G401.6 (cell line): ENCODE results near the gene PHACTR1.
"Not testable (repeated sequence)": the region's sequence is repeated elsewhere in the genome, so short reads cannot be mapped to it uniquely, and the experiment has no call there.

Experiments used
- FAIRE-seq: peaks from 2 replicates; lab custom pipeline; 2012; peaks lifted over from hg19 to GRCh38; lab: Jason Lieb, UNC

Gene PHACTR1

DNA sequence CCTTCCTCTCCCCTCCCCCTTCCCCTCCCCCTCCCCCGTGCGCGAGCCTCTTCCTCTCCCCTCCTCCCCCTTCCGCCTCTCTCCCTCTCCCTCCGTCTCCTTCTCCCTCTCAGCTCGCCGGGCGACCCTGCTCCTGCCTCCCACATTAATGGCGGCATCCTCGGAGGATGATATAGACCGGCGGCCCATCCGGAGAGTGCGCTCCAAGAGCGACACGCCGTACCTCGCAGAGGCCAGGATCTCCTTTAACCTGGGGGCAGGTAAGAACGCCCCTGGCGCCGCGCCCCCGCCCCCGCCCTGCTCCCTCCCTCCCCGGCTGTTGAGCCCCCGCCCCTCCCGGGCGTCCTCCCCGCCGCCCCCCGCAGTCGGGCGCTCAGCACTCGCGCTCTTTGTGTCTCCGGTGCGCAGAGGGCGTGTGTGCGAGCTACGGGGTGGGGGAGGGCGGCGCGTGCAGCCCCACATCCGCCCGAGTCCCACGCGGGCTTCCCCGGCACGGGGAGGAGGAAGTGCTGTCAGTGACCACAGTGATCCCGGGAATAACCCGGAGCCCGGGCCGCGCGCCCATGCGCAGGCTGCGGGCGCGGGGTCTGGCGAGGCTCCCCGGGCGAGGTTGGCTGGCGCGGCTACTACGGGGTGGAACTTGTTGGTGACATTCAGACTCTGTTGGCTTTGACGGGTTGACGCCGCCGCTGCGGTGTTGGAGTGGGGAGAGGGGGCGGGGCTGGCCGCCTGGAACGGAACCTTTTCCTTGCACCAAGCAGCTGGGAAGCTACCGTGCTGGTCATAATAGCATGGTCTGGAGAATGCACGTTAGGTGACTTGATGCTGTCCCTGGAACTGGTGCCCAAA, 33.2 kb downstream of the PHACTR1 start:
- no peak for FAIRE-seq

DNA sequence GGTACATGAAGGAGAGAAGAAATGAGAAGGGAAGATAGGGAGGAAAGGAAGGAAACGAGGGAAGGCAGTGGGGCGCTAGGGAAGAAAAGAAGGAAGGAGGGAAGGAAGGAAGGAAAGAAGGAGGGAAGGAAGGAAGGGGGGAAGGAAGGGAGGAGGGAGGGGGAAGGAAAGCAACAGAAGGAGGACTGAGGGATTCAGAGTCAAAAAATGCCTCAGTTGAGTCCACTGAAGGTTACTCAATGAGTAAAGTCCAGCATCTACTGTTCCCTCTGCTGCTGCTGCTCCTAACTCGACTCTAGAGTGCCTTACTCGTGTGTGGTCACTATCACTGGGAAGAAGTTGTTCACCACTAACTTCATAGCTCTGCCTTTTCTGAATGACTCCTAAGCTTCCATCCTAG, 33.8 kb downstream of the PHACTR1 start:
- FAIRE-seq = no peak

DNA sequence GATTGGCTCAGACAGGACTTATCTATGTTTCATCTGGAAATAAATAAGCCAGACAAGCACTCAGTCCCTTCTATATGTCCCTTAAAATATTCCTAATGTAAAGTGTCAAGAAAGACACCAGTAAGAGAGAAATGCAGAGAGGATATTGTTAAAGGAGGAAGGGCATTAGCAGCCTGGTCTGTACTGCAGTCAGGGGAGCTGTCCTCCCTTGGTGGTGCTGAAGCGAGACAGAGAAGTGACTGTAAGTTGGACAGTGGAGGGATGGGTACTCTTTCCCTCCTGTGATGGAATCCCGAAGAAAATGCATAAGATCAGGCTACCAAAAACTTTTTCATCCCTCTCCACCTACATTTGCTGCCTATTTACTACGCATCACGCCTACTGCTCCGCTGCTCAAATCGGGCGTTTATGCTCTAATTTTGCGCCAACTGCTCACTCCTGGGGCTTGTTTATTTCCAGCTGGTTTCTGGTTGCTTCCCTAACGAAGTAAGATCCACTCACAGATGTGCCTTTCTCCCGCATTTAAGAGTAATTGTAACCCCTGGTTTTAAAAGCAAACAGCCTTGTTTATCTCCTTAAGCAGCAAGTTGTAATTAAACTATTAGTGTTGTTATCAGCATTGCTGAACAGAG, 35.2 kb downstream of the PHACTR1 start:
- FAIRE-seq = no peak

DNA sequence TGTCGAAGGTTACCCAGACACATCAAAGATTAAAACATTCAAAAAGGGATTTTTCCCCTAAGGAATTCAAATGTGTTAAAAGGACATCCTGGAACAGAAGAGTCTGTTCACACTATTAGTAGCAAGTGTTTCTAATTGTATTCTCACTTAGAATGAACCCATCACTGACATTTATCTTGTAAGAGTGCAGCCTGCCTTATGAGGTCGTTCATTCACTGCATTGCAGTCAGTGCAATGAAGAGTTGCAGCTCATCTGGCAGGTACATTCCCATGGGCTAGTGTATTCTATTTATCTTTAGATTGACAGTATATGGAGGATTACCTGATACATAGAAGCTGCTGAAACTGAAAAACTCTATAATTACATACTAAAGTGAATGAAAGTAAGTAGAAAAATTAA, 36.5 kb downstream of the PHACTR1 start:
- no peak for FAIRE-seq

DNA sequence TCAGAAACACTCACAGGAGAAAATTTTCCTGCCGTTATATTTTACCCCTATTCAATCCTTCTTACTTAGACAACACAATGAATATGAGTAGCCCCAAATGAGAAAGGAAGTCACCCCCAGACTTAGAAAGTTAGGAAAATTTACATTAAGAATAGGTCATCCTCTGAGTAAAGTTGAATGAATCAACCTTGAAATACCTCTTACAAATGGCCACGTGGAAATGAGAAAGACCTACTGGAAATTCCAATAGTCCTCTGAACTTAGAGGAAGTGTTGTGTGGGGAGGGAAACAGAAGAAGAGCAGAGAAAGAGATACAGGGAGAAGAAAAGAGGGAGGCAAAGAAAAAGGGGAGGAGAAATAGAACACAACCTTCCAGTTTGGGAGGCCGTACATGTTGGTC, 43.7 kb downstream of the PHACTR1 start:
- no peak for FAIRE-seq

DNA sequence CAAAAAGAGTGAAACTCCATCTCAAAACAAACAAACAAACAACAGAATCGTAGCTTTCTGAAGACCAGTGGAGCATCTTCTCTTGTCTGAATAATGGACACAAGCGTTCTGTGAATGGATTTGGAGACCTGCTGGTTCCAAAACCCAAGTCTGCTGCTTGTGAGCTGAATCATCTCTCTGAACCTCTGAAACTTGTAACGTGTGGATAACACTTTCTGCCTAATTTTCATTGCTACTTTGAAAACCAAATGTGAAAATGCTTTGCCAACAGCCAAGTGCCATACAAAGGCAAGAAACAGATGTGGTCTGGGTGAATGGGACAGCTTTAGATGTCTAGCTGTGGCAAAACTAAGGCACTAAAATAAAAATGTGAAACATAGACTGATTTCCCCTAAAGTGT, 44.3 kb downstream of the PHACTR1 start:
- no peak for FAIRE-seq

DNA sequence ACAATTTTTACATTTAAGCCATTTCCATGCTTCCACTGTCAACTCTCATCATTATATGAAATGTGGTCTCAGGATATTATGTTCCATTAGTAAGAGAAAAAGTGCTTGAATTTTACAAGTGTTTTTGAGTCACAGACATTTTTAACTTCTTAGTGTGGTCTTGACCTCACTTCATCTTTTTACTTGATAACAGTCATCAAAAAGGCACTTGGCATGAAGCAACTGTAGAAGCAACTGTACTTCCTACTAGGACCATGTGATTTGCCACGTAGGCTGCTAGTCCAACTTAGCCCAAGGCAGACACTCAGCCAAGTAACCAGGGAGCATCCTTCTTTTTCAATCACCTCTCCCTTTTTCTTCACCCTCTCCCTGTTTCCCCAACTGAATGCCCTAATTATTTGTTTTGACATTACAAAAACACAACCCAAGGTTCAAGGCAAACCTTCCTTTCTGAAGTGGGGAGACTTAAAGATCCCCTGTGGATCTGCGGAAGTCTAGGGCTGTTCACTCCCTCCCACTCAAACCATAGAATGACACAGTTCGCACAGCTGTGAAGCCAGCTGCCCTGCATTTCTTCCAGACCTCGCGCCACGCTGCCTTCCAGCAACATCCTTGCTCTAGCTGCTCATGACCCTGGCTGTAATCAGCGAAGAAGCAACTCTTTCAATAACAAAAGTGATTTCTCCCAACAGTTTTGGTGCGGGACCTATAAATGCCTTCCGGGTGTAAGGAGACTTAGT, 45.0 kb downstream of the PHACTR1 start:
- no peak for FAIRE-seq

DNA sequence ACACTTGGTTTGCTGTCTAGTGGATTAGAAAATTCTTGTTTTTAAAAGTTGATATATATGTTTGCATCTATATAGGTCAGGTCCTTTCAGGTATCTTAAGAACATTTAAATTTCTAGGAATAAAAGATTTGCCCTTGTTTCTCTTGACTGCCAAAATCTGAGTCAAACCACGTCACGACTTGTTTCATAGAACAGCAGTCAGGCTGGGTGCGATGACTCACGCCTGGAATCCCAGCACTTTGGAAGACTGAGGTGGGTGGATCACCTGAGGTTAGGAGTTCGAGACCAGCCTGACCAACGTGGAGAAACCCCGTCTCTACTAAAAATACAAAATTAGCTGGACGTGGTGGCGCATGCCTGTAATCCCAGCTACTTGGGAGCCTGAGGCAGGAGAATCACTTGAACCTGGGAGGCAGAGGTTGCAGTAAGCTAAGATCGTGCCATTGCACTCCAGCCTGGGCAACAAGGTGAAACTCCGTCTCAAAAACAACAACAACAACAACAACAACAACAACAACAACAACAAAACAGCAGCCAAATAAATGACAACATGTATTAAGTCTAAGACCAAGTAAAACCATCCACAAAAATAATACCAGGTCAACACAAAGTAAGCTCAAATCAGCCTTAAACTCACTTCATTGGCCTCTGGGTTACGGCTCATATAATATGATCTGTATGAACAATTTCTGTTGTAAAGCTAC, 46.3 kb downstream of the PHACTR1 start:
- FAIRE-seq = not testable (repeated sequence)

DNA sequence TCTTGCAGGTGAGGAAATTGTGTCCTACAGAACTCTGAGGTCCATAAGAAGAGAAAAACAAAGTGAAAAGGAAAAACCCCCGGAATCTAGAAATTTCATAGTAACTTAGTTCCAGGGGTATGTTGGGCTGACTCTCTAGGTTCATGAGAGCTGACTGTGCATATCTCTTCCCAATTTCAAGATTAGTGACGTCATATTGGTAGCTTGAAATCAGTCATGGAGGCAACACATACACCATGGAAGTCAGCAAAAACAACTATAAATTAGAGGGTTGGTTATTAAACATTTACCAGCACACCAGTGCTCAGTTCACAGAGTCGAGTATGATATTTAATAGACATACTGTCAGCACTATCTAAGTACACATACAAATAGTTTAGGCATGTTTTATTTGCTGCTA, 49.8 kb downstream of the PHACTR1 start:
- no peak for FAIRE-seq

DNA sequence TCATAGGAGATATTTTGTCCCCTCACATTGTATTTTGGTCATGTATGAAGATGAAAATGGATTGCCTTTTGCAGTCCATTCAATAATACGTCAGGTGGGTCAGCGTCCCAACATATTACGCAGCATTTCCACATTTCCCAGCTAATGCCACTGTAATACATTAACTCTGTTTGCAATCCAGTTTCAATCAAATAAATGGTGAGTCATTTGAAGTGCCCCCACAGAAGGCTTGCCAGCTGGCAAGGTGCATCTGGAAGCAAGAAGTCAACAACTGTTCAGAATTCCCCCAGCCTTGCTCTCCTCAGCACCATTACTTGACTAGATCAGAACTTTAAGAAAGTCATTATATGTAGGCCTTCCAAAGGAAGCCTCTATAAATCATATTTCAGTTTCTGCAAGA, 50.4 kb downstream of the PHACTR1 start:
- no peak for FAIRE-seq

DNA sequence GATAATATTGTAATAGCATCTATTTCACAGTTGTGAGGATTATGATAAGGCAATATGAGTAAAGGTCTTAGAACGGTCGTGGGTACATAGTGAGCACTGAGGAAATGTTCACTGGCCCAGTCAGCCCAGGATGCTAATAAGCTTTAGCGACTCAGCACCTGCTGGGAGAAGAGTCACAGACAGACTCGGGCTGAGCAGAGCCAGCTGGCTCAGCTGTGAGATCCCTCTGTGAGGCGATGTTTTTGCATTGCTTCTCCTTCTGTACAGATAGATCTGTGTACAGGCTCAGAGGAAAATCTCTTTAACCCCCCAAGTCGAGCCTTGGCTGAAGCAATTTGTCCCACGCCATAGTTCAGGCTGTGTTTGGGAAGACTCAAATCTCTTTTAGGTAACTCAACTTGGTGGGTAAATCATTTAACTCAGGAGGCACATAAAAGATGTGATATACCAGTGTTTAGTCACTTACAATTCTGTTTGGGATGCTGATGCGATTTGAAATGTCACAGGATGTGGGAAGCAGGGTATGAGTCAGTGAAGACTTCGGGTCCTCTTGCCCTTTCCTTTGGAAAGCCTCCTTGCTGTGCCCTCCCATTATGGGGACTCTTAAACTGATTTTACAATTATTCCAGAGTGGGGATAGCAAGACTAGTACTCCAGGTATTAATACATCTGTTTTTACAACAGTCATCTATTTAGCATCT, 53.1 kb downstream of the PHACTR1 start:
- FAIRE-seq = no peak

DNA sequence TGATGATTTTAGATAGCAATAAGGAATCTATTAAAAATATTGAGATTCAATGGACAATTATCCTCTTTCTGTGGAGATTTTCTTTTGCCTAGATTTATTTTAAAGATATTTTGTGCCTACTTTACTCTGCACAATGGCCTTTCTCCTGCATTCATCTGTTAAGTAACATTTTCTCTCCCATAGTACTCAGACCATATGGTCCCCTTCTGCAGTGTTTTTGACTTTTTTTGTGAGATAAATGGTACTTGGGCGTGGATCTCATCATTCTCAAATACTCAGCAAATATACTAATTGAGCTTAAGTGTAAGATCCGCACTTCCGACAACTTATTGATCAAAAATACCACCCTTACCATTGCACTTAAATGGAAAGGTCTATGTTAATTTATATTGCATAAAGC, 55.8 kb downstream of the PHACTR1 start:
- no peak for FAIRE-seq

DNA sequence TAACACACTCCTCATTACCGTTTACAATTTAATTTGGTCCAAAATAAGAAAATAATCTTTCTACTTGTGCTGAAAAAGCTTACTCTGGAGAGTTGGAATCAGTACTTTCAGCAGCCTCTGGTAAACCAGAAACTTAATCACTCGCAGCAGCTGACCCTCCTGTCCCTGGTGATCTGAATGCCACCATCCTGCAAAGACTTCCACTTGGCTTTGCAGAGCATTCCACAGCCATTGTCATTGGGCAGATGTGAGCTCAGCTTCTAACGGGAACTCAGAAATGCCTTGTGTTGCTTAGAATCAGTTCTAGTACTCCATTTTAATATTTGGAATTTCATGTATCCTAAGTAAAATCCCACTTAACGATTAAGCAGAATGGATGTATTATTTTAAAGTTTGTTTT, 59.7 kb downstream of the PHACTR1 start:
- no peak for FAIRE-seq

DNA sequence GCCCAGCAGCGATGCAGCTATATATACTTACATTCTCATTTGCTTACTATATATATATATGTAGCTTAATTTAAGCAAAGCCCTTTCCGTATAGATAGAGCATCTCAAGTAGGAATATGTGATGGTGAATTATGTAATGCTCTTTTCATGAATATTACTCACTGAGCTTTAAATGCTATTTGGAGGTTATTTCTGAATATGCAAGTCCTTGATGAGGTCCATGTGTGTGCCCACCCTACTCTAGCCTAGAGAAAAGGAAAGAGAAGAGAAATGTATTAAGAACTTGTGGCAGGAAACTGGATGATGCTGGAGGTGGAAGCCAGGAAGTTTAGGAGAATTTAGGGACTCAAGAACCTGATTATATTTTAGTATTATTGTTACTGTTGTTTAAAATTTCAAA, 63.2 kb downstream of the PHACTR1 start:
- no peak for FAIRE-seq

DNA sequence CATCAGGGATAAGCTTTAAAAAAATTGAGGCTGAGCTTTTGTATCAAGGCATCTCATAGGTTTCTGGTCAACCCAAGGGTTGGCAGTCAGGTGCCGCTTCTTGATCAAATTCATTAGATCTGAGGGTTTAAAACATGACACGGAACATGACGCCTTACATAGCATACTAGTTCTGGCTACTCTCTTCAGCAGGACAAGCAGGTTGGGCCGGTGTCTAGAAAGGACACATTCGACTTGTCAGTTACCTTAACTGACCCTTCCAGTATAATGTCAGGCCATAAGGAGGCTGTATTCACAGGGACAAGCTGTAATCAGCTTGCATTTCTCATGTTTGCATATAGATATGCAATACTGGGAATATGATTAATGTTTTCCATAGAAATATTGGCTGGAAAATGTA, 65.6 kb downstream of the PHACTR1 start:
- FAIRE-seq = no peak

DNA sequence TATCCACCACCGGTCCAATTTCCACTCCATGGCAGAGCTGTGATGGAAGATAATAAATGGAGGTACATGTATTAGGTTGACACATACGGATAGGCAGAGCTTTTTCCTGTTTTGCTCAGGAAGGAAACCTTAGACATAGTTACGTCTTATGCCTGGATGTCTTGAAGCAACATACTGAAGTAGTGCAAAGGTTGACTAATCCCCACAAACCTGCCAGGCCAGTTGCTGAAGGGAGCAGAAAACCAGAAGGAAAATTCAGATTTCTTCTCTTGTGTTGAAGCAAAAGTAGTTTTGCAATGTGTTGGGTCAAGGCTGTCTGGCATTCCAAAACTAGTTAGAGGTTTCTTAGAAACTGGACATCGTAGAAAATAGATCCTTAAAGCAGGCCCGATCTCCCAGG, 68.7 kb downstream of the PHACTR1 start:
- no peak for FAIRE-seq

DNA sequence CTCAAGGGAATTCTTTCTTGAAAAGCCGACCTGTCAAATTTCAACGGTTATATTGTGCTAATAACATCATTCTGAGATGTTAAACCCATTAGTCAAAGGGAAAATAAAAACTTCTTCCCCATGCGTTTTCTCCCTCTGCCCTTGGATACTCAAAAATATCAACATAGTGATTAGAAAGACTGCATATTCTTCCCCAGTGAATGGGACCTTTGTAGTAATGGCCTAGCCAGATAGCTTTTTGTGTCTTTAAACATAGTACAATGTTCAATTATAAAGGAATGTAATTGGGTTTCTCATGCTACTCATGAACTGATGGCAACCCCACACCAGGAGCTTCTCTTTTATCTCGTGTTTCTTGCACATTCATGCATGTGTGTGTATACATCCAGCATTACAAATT, 69.4 kb downstream of the PHACTR1 start:
- no peak for FAIRE-seq

DNA sequence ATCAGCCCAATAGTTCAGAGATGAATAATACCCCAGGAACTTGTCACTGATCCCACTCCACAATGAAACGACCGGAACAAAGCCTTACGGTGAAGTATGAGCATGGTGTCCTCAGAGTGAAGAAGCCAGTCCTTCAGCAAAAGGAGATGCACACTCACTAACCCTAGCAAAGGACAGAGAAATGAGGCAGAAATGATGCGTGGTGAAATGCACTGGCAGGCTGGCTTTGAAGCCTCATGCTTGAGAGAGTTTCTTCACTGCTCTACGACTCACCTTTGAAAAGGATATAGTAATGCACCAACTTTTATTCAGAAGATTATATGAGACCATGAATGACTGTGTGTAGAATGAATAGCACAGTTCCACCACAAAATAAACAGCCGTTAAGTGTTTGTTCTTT, 74.8 kb downstream of the PHACTR1 start:
- FAIRE-seq = no peak

DNA sequence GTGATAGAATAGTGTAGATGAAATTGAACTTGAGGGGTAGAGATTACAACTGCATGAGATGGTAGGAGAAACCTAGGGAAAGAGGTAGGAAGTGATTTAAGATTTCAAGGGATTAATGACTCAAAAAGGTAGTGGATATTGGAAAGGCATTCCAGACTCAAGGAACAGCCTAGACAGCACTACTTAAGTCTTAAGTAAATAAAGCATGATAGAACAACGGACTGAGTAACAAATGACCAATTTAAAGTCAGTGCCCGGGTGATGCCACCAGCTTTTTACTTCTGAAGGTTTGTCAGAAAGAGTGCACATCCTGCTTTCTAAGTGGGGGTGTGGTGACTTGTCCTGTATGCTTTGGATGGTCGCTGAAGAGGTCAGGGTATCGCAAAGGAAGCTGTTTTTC, 81.8 kb downstream of the PHACTR1 start:
- no peak for FAIRE-seq

DNA sequence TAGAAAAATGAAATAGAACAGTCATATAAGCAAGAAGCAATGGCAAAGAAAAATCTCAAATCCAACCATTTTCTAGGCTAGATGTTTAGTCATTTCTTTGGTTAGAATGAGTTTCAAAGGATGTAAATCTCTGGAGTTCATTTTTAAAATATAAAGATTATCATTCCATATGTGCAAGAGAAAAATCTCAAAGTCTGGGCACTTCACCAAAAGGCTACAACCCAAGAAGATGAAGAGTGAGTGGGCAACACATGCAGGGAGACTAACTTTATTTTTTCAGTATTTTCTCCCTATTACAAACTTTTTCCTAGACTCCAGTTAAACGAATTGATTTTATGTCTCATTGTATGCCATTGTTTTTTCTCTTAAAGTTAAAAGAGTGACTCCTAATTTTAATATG, 83.6 kb downstream of the PHACTR1 start:
- no peak for FAIRE-seq

DNA sequence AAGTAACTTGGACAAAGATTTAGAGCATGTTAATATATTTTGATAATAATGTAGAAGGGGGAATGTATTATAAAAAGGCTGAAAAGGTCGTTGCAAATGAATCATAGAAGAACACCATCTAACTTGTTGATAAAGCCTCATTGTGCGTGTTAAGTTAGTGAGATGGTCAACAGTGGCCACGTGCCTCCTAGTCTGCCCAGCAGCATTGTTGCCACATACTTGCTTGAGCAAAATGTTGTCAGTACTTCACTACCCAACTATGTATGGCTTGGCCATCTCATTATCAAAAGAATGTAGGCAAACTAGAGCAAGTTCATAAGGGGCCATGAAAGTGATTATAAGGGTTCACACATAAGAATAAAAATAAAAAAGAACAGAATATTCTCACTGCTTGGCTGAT, 84.6 kb downstream of the PHACTR1 start:
- no peak for FAIRE-seq

DNA sequence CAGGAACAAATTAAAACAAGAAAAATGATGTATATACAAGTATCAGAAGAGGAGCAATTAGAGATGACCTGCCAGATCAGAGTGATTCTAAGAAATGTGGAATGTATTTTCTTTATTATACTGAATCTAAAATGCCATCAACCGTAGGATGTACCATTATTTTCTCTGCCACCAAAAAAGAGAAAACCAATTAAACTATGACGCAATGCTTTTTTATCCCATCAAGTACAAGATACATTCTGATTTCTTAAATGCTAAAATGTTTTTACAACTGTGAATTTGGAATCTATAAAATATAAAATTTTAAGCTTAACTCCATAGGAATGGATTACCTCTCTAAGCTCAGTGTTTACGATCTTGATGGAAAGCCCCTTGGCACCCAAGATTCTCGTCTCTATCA, 85.9 kb downstream of the PHACTR1 start:
- FAIRE-seq = no peak
